ENCODE results near the gene SORBS1. TPM values are rescaled to one million over a fixed set of nuclear protein-coding genes. Genes with fewer than 3 reads are reported as not detected.
A peak's percentile ranks its signal among the peaks of the same experiment; 100 is the strongest.

The SORBS1 gene
- total RNA-seq, 1 experiment from 2014 or later: 39.9 TPM

DNA sequence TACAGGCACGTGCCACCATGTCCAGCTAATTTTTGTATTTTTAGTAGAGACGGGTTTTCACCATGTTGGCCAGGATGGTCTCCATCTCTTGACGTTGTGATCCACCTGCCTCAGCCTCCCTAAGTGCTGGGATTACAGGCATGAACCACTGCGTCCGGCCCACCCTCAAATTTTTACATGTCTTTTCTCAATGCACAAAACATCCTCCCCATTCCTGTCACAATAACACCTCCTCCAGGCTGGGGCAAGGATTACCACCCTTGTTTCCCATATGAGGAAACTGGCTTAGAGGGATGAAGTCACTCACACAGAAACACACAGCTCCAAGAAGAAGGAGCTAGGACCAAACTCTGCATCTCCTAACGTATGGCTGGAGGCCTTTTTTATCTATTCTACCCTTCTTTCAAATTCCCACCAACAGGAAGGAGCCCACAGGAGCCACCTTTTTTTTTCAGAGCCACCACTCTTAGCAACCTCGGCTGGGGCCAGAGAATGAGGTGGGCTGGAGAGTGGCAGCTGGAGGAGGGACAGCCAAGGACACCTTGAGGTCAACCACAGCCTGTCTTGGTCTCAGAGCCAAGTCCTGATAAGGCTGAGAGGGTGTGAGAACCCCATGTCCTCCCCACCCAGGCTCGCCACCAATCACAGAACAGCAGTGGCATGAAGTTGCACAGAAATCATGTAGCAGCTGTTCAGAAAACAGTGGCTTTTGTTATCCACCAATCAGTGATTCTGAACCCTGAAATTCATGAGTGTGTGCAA, 157.3 kb downstream of the SORBS1 start:
- DNase-seq (ENCODE audit: low spot score) (no peak), ATAC-seq (no peak)
- Mint-ChIP-seq H3K27ac (peak overlapping the region; percentile 40; the same call in 1 of the 2 replicates), H3K4me1 (peaks cover 9% of the 10 kb centered on the region), H3K36me3 (peaks cover 12% of the 10 kb centered on the region), H3K27me3 (ENCODE audit: low read depth) (no peaks in the 10 kb centered on the region), H3K9me3 (no peaks in the 10 kb centered on the region), H3K4me3 (no peak overlapping the region)
- ChIA-PET POLR2A (no interaction called here), CTCF (interaction anchor here (0.6 to 2.6 kb wide), 8 partner anchors 12 to 198 kb away, joined by 3 to 13 read pairs (median 5); no protein-coding TSS in a partner anchor)
- TF ChIP-seq, protein P1, sequence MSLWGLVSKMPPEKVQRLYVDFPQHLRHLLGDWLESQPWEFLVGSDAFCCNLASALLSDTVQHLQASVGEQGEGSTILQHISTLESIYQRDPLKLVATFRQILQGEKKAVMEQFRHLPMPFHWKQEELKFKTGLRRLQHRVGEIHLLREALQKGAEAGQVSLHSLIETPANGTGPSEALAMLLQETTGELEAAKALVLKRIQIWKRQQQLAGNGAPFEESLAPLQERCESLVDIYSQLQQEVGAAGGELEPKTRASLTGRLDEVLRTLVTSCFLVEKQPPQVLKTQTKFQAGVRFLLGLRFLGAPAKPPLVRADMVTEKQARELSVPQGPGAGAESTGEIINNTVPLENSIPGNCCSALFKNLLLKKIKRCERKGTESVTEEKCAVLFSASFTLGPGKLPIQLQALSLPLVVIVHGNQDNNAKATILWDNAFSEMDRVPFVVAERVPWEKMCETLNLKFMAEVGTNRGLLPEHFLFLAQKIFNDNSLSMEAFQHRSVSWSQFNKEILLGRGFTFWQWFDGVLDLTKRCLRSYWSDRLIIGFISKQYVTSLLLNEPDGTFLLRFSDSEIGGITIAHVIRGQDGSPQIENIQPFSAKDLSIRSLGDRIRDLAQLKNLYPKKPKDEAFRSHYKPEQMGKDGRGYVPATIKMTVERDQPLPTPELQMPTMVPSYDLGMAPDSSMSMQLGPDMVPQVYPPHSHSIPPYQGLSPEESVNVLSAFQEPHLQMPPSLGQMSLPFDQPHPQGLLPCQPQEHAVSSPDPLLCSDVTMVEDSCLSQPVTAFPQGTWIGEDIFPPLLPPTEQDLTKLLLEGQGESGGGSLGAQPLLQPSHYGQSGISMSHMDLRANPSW (CRISPR knock-in tag; conservative IDR thresholded peaks at IDR 0.05; ENCODE audit: low read depth): no peak
- TF ChIP-seq HMGA2 (CRISPR knock-in tag; IDR thresholded peaks at IDR 0.05): no peak
- TF ChIP-seq, protein P2, sequence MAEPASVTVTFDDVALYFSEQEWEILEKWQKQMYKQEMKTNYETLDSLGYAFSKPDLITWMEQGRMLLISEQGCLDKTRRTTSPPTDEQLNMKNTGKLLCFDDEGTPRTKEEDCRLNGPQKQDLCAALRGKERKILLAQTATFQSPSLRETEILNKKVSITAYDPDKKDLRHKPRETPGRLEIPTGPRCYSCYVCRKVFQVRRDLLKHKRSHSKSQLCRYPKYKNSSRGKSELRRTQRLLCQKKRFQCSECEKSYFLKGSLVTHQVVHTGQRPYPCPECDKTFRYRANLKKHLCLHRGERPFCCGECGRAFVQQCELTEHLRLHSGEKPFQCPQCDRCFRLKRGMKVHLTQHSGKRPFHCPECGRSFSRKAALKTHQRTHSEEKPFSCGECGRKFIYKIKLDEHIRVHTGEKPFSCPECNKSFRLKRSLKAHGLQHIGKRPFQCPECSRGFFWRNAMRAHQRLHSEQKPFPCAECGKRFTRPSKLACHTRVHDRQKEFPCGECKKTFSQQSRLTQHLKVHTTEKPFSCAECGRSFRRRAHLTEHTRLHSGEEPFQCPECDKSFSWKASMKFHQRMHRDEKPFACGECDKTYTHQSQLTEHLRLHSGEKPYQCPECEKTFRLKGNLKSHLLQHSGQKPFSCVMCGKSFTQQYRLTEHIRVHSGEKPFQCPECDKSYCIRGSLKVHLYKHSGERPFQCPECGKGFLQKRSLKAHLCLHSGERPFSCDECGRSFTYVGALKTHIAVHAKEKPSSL (CRISPR knock-in tag; conservative IDR thresholded peaks at IDR 0.05): no peak
- TF ChIP-seq NFYB (CRISPR knock-in tag; conservative IDR thresholded peaks at IDR 0.05; ENCODE audit: low read depth): no peak
- no peak for TF ChIP-seq CBFB (CRISPR knock-in tag; IDR thresholded peaks at IDR 0.05; ENCODE audit: low read depth)
- no peak for TF ChIP-seq ZNF121 (CRISPR knock-in tag; IDR thresholded peaks at IDR 0.05)
- TF ChIP-seq PRRX2 (CRISPR knock-in tag; IDR thresholded peaks at IDR 0.05): no peak
- no peak for TF ChIP-seq CREB1 (CRISPR knock-in tag; IDR thresholded peaks at IDR 0.05)
- no peak for TF ChIP-seq FOXK1 (CRISPR knock-in tag; IDR thresholded peaks at IDR 0.05)
- TF ChIP-seq, protein P3, sequence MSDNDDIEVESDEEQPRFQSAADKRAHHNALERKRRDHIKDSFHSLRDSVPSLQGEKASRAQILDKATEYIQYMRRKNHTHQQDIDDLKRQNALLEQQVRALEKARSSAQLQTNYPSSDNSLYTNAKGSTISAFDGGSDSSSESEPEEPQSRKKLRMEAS (CRISPR knock-in tag; IDR thresholded peaks at IDR 0.05): no peak
- TF ChIP-seq, protein P4, sequence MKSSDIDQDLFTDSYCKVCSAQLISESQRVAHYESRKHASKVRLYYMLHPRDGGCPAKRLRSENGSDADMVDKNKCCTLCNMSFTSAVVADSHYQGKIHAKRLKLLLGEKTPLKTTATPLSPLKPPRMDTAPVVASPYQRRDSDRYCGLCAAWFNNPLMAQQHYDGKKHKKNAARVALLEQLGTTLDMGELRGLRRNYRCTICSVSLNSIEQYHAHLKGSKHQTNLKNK (CRISPR knock-in tag; IDR thresholded peaks at IDR 0.05): no peak
- no peak for TF ChIP-seq ZNF263 (CRISPR knock-in tag; IDR thresholded peaks at IDR 0.05; ENCODE audit: low read depth)
- TF ChIP-seq ATF1 (CRISPR knock-in tag; IDR thresholded peaks at IDR 0.05): no peak
- TF ChIP-seq OVOL2 (CRISPR knock-in tag; IDR thresholded peaks at IDR 0.05; ENCODE audit: borderline replicate concordance): no peak
- TF ChIP-seq TEAD1 (CRISPR knock-in tag; IDR thresholded peaks at IDR 0.05): no peak
- TF ChIP-seq, protein P5, sequence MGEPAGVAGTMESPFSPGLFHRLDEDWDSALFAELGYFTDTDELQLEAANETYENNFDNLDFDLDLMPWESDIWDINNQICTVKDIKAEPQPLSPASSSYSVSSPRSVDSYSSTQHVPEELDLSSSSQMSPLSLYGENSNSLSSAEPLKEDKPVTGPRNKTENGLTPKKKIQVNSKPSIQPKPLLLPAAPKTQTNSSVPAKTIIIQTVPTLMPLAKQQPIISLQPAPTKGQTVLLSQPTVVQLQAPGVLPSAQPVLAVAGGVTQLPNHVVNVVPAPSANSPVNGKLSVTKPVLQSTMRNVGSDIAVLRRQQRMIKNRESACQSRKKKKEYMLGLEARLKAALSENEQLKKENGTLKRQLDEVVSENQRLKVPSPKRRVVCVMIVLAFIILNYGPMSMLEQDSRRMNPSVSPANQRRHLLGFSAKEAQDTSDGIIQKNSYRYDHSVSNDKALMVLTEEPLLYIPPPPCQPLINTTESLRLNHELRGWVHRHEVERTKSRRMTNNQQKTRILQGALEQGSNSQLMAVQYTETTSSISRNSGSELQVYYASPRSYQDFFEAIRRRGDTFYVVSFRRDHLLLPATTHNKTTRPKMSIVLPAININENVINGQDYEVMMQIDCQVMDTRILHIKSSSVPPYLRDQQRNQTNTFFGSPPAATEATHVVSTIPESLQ (CRISPR knock-in tag; IDR thresholded peaks at IDR 0.05): no peak
- TF ChIP-seq TEAD4 (CRISPR knock-in tag; IDR thresholded peaks at IDR 0.05): no peak
- TF ChIP-seq SMAD3 (CRISPR knock-in tag; IDR thresholded peaks at IDR 0.05; ENCODE audit: borderline replicate concordance): no peak

Measured in WTC11 (cell line).